K562 (cell line): ENCODE results near the gene STON2. TPM values are rescaled to one million over a fixed set of nuclear protein-coding genes. Genes with fewer than 3 reads are reported as not detected.

ENCODE experiments used
- BACH1 ChIP-seq: fragments of 200-800 bp; sonication (Bioruptor generic); IDR thresholded peaks from 2 replicates; pipeline ENCODE4 v1.6.1; 2016; ENCODE audit warnings: missing genetic modification characterization, missing compliant biosample characterization
- C11orf30 ChIP-seq: fragments of 450-650 bp; IDR thresholded peaks from 2 replicates; pipeline ENCODE4 v1.6.1; 2016; ENCODE audit warnings: low read depth, mild to moderate bottlenecking
- CBFB ChIP-seq: sonication (generic); formaldehyde crosslinking; IDR thresholded peaks from 2 replicates; pipeline ENCODE4 v1.4.0; 2020; ENCODE audit warnings: mild to moderate bottlenecking, missing genetic modification reagents
- DACH1 ChIP-seq: fragments of 450-650 bp; IDR thresholded peaks from 2 replicates; pipeline ENCODE4 v1.6.1; 2018; ENCODE audit not compliant: partially characterized antibody
- DDX20 ChIP-seq: fragments of 450-650 bp; IDR thresholded peaks from 2 replicates; pipeline ENCODE4 v1.6.1; 2016; ENCODE audit warnings: missing genetic modification characterization, low read depth, mild to moderate bottlenecking, missing compliant biosample characterization, moderate library complexity
- NCOA4 ChIP-seq: fragments of 450-650 bp; IDR thresholded peaks from 2 replicates; pipeline ENCODE4 v1.6.1; 2018; ENCODE audit warnings: mild to moderate bottlenecking; ENCODE audit not compliant: partially characterized antibody
- RBFOX2 ChIP-seq: fragments of 200-400 bp; formaldehyde crosslinking; IDR thresholded peaks from 2 replicates; pipeline ENCODE4 v1.6.1; 2017; ENCODE audit warnings: low read depth, mild to moderate bottlenecking, low read length, moderate library complexity
- SNRNP70 ChIP-seq: fragments of 200-400 bp; formaldehyde crosslinking; optimal IDR thresholded peaks from 2 replicates; pipeline ENCODE3; 2017; ENCODE audit warnings: low read depth, low read length
- ZC3H8 ChIP-seq: fragments of 450-650 bp; IDR thresholded peaks from 2 replicates; pipeline ENCODE4 v1.6.1; 2017
- ZNF280A ChIP-seq: fragments of 450-650 bp; IDR thresholded peaks from 2 replicates; pipeline ENCODE4 v1.6.1; 2018; ENCODE audit warnings: mild to moderate bottlenecking, low read depth; ENCODE audit not compliant: partially characterized antibody
- ZNF764 ChIP-seq: fragments of 250-450 bp; sonication (Bioruptor Pico); IDR thresholded peaks from 2 replicates; pipeline ENCODE4 v1.4.0; 2020; ENCODE audit warnings: low read depth, mild to moderate bottlenecking, moderate library complexity
- ZNF77 ChIP-seq: fragments of 250-450 bp; sonication (Bioruptor Pico); IDR thresholded peaks from 2 replicates; pipeline ENCODE4 v1.5.0; 2020
- polyA plus RNA-seq, 8 experiments: library from polyadenylated mRNA; depleted of rRNA in 4 of 8; stranded (reverse) in 5 of 8; unstranded in 3 of 8; fragments of >200 nt; fragmentation: Nextera tagmentation in 2 of 8; fragmentation: Illumina TruSeq in 1 of 8; extraction: Ambion mirVana in 2 of 8; extraction: Trizol in 1 of 8; gene quantifications; 2 replicates each; pipeline versions ENCODE4 v1.2.1 to v1.2.3, GENCODE V29; 2011 to 2014; ENCODE audit warnings: inconsistent platforms in 1 of 8, missing spikeins in 1 of 8
- total RNA-seq, 7 experiments: library from RNA; depleted of rRNA in 6 of 7; stranded (reverse); fragments of >200 nt in 6 of 7; fragmentation: Illumina TruSeq in 2 of 7; extraction: Trizol in 2 of 7; gene quantifications; 2 replicates each; pipeline versions ENCODE4 v1.2.1 to v1.2.3, GENCODE V29; 2011 to 2021; ENCODE audit warnings: low replicate concordance in 1 of 7
- TF ChIP-seq, protein P1 (sequence below): sonication (generic); formaldehyde crosslinking; IDR thresholded peaks from 2 replicates; pipeline ENCODE4 v1.8.1; 2023; ENCODE audit warnings: mild to moderate bottlenecking, missing genetic modification reagents
- TF ChIP-seq, protein P2 (sequence below): fragments of 250-450 bp; sonication (Bioruptor Pico); IDR thresholded peaks from 2 replicates; pipeline ENCODE4 v1.6.1; 2021; ENCODE audit warnings: mild to moderate bottlenecking
- TF ChIP-seq, protein P3 (sequence below): fragments of 250-450 bp; sonication (Bioruptor Pico); IDR thresholded peaks from 2 replicates; pipeline ENCODE4 v1.4.0; 2020; ENCODE audit warnings: mild to moderate bottlenecking, moderate library complexity

Gene STON2
- total and polyA plus RNA-seq, 9 of the 15 experiments (the other 6 are each of a cell fraction or from before 2014, with no cell fraction given): 7.8 to 99.3 (median 53.5) TPM

DNA sequence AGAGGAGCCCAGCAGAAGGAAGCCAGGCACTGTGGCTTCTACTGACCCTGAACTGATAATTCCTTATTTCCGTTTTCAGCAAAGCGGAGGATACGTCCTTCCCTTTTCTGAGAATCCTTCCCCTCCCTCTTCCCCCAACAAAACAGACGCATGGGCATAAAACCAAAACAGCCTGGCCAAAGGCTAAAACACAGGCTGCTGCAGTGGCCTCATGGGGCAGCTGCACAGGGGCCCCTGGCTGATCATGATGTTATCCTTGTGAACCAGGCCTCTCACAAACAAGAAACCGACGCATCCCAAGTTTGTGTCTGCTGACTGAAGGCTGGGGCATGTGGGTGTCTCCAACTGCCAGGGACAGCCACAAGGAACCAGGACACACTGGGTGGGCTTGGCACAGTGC, 23.4 kb upstream of the STON2 start (continued):
- TF ChIP-seq, protein P1, sequence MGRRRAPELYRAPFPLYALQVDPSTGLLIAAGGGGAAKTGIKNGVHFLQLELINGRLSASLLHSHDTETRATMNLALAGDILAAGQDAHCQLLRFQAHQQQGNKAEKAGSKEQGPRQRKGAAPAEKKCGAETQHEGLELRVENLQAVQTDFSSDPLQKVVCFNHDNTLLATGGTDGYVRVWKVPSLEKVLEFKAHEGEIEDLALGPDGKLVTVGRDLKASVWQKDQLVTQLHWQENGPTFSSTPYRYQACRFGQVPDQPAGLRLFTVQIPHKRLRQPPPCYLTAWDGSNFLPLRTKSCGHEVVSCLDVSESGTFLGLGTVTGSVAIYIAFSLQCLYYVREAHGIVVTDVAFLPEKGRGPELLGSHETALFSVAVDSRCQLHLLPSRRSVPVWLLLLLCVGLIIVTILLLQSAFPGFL (CRISPR knock-in tag): no peak
- TF ChIP-seq, protein P2, sequence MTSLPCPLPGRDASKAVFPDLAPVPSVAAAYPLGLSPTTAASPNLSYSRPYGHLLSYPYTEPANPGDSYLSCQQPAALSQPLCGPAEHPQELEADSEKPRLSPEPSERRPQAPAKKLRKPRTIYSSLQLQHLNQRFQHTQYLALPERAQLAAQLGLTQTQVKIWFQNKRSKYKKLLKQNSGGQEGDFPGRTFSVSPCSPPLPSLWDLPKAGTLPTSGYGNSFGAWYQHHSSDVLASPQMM (CRISPR knock-in tag): no peak
- TF ChIP-seq DACH1: no peak
- no peak for TF ChIP-seq CBFB (CRISPR knock-in tag)
- peak; percentile 39; the same call in 1 of the 2 replicates for TF ChIP-seq RBFOX2
- no peak for TF ChIP-seq BACH1
- no peak for TF ChIP-seq ZC3H8
- no peak for TF ChIP-seq DDX20 (tag)
- TF ChIP-seq C11orf30: no peak
- no peak for TF ChIP-seq ZNF77 (CRISPR knock-in tag)
- TF ChIP-seq ZNF764 (CRISPR knock-in tag): no peak
- TF ChIP-seq, protein P3, sequence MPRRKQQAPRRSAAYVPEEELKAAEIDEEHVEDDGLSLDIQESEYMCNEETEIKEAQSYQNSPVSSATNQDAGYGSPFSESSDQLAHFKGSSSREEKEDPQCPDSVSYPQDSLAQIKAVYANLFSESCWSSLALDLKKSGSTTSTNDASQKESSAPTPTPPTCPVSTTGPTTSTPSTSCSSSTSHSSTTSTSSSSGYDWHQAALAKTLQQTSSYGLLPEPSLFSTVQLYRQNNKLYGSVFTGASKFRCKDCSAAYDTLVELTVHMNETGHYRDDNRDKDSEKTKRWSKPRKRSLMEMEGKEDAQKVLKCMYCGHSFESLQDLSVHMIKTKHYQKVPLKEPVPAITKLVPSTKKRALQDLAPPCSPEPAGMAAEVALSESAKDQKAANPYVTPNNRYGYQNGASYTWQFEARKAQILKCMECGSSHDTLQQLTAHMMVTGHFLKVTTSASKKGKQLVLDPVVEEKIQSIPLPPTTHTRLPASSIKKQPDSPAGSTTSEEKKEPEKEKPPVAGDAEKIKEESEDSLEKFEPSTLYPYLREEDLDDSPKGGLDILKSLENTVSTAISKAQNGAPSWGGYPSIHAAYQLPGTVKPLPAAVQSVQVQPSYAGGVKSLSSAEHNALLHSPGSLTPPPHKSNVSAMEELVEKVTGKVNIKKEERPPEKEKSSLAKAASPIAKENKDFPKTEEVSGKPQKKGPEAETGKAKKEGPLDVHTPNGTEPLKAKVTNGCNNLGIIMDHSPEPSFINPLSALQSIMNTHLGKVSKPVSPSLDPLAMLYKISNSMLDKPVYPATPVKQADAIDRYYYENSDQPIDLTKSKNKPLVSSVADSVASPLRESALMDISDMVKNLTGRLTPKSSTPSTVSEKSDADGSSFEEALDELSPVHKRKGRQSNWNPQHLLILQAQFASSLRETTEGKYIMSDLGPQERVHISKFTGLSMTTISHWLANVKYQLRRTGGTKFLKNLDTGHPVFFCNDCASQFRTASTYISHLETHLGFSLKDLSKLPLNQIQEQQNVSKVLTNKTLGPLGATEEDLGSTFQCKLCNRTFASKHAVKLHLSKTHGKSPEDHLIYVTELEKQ: no peak
- no peak for TF ChIP-seq NCOA4
- no peak for TF ChIP-seq ZNF280A
- TF ChIP-seq SNRNP70: no peak
